Measurements from ENCODE around the gene FHIT. TPM values are rescaled to one million over a fixed set of nuclear protein-coding genes. Genes with fewer than 3 reads are reported as not detected.

Gene FHIT
- total RNA-seq, 2 experiments from 2014 or later: 86.0 to 90.6 TPM

DNA sequence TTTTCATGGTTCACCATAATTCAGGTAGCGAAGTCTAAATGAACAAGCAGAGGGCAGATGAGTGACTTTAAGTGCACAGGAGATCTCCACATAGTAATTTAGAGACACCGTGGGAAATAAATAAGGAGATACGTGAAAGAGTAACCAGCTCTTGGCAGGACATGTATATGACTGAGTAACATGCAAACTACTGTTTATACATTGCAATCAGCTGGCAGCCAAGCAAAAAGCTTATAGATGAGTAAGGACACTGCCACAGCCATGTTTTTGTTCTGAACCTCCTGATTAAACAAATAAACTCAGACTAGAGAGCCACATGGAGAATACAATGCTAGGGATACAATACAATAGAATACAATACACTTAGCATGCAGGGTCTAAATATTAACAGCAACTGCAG, 252.4 kb downstream of the FHIT start:
- H3K4me1 ChIP-seq (ENCODE audit: insufficient read depth, low read length): no peaks in the 10 kb centered on the region
- POLR2A ChIA-PET: no interaction called here
- CTCF ChIA-PET: no interaction called here
- no peaks in the 10 kb centered on the region for H3K27me3 ChIP-seq (ENCODE audit: control insufficient read depth in 1 of 2, insufficient read depth in 2 of 2, low read length in 2 of 2)
- ATAC-seq (ENCODE audit: poor library complexity): no peak
- H3K9me3 ChIP-seq (ENCODE audit: control insufficient read depth in 1 of 2, insufficient read depth in 1 of 2, low read length in 2 of 2): peaks cover 0 to 3% of the 10 kb centered on the region in 2 experiments
- Mint-ChIP-seq H3K27ac (no peak overlapping the region), H3K4me1 (ENCODE audit: low read depth) (no peaks in the 10 kb centered on the region), H3K27me3 (no peaks in the 10 kb centered on the region), H3K9me3 (no peaks in the 10 kb centered on the region), H3K36me3 (ENCODE audit: low read depth) (no peaks in the 10 kb centered on the region), H3K4me3 (no peak overlapping the region)
- no peak overlapping the region for H3K4me3 ChIP-seq (ENCODE audit: low read length)
- TF ChIP-seq, protein P1, sequence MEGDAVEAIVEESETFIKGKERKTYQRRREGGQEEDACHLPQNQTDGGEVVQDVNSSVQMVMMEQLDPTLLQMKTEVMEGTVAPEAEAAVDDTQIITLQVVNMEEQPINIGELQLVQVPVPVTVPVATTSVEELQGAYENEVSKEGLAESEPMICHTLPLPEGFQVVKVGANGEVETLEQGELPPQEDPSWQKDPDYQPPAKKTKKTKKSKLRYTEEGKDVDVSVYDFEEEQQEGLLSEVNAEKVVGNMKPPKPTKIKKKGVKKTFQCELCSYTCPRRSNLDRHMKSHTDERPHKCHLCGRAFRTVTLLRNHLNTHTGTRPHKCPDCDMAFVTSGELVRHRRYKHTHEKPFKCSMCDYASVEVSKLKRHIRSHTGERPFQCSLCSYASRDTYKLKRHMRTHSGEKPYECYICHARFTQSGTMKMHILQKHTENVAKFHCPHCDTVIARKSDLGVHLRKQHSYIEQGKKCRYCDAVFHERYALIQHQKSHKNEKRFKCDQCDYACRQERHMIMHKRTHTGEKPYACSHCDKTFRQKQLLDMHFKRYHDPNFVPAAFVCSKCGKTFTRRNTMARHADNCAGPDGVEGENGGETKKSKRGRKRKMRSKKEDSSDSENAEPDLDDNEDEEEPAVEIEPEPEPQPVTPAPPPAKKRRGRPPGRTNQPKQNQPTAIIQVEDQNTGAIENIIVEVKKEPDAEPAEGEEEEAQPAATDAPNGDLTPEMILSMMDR (IDR thresholded peaks at IDR 0.05): no peak
- no peak overlapping the region for H3K27ac ChIP-seq (ENCODE audit: low read depth in 1 of 2, low read length in 2 of 2)
- no peak for DNase-seq
- H3K36me3 ChIP-seq (ENCODE audit: insufficient read depth, low read length): no peaks in the 10 kb centered on the region
- intact Hi-C loops (cut with DNase I, micrococcal nuclease): no loop called here

DNA sequence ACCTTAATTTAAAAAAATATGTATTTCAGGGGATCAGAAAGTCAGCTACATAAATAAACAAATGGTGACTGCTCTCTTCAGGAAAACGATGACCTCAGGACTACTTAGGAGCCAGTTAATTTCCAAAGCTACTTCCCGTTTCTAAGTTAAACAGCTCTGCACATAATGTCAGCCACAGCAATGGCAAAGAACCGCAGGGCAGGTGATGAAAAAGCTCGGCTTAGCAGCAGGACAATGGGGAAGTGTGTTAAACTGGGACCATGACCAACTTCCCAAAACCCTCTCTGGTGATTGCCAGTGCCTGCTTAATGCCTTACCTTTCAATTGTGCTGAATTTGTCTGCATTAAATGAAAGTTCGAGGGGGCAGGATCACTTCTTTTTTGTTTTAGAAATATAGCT, 258.9 kb downstream of the FHIT start:
- Mint-ChIP-seq H3K4me1 (ENCODE audit: low read depth) (no peaks in the 10 kb centered on the region), H3K27me3 (no peaks in the 10 kb centered on the region), H3K9me3 (no peaks in the 10 kb centered on the region), H3K27ac (no peak overlapping the region), H3K4me3 (no peak overlapping the region), H3K36me3 (ENCODE audit: low read depth) (no peaks in the 10 kb centered on the region)
- H3K4me1 ChIP-seq (ENCODE audit: insufficient read depth, low read length): no peaks in the 10 kb centered on the region
- TF ChIP-seq, protein P1 (IDR thresholded peaks at IDR 0.05): no peak
- H3K9me3 ChIP-seq (ENCODE audit: control insufficient read depth in 1 of 2, insufficient read depth in 1 of 2, low read length in 2 of 2): peaks cover 0 to 3% of the 10 kb centered on the region in 2 experiments
- H3K36me3 ChIP-seq (ENCODE audit: insufficient read depth, low read length): no peaks in the 10 kb centered on the region
- DNase-seq (peak in 1 of 14 experiments; percentile 9), ATAC-seq (ENCODE audit: poor library complexity) (no peak)
- H3K27ac ChIP-seq (ENCODE audit: low read depth in 1 of 2, low read length in 2 of 2): no peak overlapping the region
- intact Hi-C loops (cut with DNase I, micrococcal nuclease): no loop called here
- CTCF ChIA-PET: no interaction called here
- no peaks in the 10 kb centered on the region for H3K27me3 ChIP-seq (ENCODE audit: control insufficient read depth in 1 of 2, insufficient read depth in 2 of 2, low read length in 2 of 2)
- POLR2A ChIA-PET: no interaction called here
- no peak overlapping the region for H3K4me3 ChIP-seq (ENCODE audit: low read length)

DNA sequence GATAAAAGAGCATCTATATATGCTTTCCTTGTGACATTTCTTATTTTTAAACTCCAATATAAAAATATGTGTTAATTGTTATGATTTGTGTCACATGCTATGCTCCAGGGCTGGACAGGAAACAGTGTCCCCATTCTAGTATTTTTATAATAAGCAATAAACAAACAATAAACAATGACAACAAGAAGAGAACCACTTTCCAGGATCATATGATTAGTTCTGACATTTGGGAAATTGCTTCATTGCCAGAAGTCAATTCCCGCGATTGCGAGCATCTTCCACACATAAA, 260.9 kb downstream of the FHIT start:
- Mint-ChIP-seq H3K27ac (no peak overlapping the region), H3K36me3 (ENCODE audit: low read depth) (no peaks in the 10 kb centered on the region), H3K9me3 (peaks cover 3% of the 10 kb centered on the region), H3K4me3 (no peak overlapping the region), H3K4me1 (ENCODE audit: low read depth) (no peaks in the 10 kb centered on the region), H3K27me3 (no peaks in the 10 kb centered on the region)
- H3K36me3 ChIP-seq (ENCODE audit: insufficient read depth, low read length): no peaks in the 10 kb centered on the region
- no peaks in the 10 kb centered on the region for H3K27me3 ChIP-seq (ENCODE audit: control insufficient read depth in 1 of 2, insufficient read depth in 2 of 2, low read length in 2 of 2)
- CTCF ChIA-PET: no interaction called here
- ATAC-seq (ENCODE audit: poor library complexity): no peak
- intact Hi-C loops (cut with DNase I, micrococcal nuclease): no loop called here
- no peak overlapping the region for H3K4me3 ChIP-seq (ENCODE audit: low read length)
- no peak overlapping the region for H3K27ac ChIP-seq (ENCODE audit: low read depth in 1 of 2, low read length in 2 of 2)
- TF ChIP-seq, protein P1 (IDR thresholded peaks at IDR 0.05): no peak
- POLR2A ChIA-PET: no interaction called here
- peaks cover 0 to 3% of the 10 kb centered on the region in 2 experiments for H3K9me3 ChIP-seq (ENCODE audit: control insufficient read depth in 1 of 2, insufficient read depth in 1 of 2, low read length in 2 of 2)
- no peak for DNase-seq
- no peaks in the 10 kb centered on the region for H3K4me1 ChIP-seq (ENCODE audit: insufficient read depth, low read length)

Measured in CD4-positive, alpha-beta T cell (primary cell).